CD14-positive monocyte (primary cell): ENCODE data around the gene PRODH2. TPM values are rescaled to one million over a fixed set of nuclear protein-coding genes. Genes with fewer than 3 reads are reported as not detected.

Experiments used
- DNase-seq, 3 donors: peaks; one replicate each; pipeline ENCODE4 v3.0.0-alpha.2; 2011 to 2022
- H2AFZ ChIP-seq: 2 replicates; pipeline ENCODE4 v1.6.0; 2012; ENCODE audit warnings: mild to moderate bottlenecking, low read depth, low read length, inconsistent platforms; ENCODE audit not compliant: insufficient read depth, poor library complexity, severe bottlenecking
- H3K27ac ChIP-seq, 2 donors: 1 replicate in 1 of 2; 2 replicates in 1 of 2; pipeline ENCODE4 v1.5.1; 2012 to 2013; ENCODE audit warnings: low read length in 2 of 2, control low read depth in 1 of 2, inconsistent platforms in 1 of 2, low read depth in 1 of 2, mild to moderate bottlenecking in 1 of 2
- H3K27me3 ChIP-seq, 2 donors: one replicate each; pipeline versions ENCODE4 v1.6.0 to v1.6.1; 2011 to 2013; ENCODE audit warnings: low read length in 2 of 2; ENCODE audit not compliant: control insufficient read depth in 2 of 2, insufficient read depth in 2 of 2
- H3K36me3 ChIP-seq, 2 donors: replicated peaks in 1 of 2; 1 replicate in 1 of 2; 2 replicates in 1 of 2; pipeline versions ENCODE4 v1.5.1 to v1.6.1; 2012 to 2013; ENCODE audit warnings: low read length in 2 of 2, control low read depth in 1 of 2, inconsistent platforms in 1 of 2, mild to moderate bottlenecking in 1 of 2; ENCODE audit not compliant: insufficient read depth in 2 of 2, control insufficient read depth in 1 of 2
- H3K4me1 ChIP-seq, 2 donors: 1 replicate in 1 of 2; 2 replicates in 1 of 2; pipeline versions ENCODE4 v1.5.1 to v1.6.1; 2012 to 2013; ENCODE audit warnings: low read length in 2 of 2, control low read depth in 1 of 2, inconsistent platforms in 1 of 2, mild to moderate bottlenecking in 1 of 2, moderate library complexity in 1 of 2; ENCODE audit not compliant: insufficient read depth in 2 of 2, control insufficient read depth in 1 of 2
- H3K4me2 ChIP-seq: replicated peaks from 2 replicates; pipeline ENCODE3; 2012; ENCODE audit warnings: low read length, moderate library complexity, mild to moderate bottlenecking; ENCODE audit not compliant: poor library complexity, severe bottlenecking; ENCODE audit errors: extremely low read depth
- H3K4me3 ChIP-seq, 3 experiments: fragments of 200-600 bp in 1 of 3; sonication (generic) in 1 of 3; replicated peaks in 1 of 3; 1 replicate in 2 of 3; 2 replicates in 1 of 3; pipeline ENCODE4 v1.5.1; 2011 to 2013; ENCODE audit warnings: low read length in 3 of 3, mild to moderate bottlenecking in 3 of 3, control low read depth in 2 of 3, low read depth in 2 of 3, inconsistent platforms in 1 of 3, moderate library complexity in 1 of 3
- H3K79me2 ChIP-seq: 2 replicates; pipeline ENCODE4 v1.6.0; 2012; ENCODE audit warnings: mild to moderate bottlenecking, control low read depth, inconsistent platforms, low read length, moderate library complexity; ENCODE audit not compliant: insufficient read depth
- H3K9ac ChIP-seq: 2 replicates; pipeline ENCODE4 v1.6.0; 2017; ENCODE audit warnings: low read length, mild to moderate bottlenecking; ENCODE audit not compliant: insufficient read depth, poor library complexity, severe bottlenecking
- H3K9me3 ChIP-seq, 2 donors: replicated peaks in 1 of 2; 1 replicate in 1 of 2; 2 replicates in 1 of 2; pipeline versions ENCODE4 v1.5.1 to v1.6.1; 2012 to 2013; ENCODE audit warnings: low read length in 2 of 2, control low read depth in 1 of 2; ENCODE audit not compliant: control insufficient read depth in 1 of 2, insufficient read depth in 1 of 2
- H4K20me1 ChIP-seq: 2 replicates; pipeline ENCODE4 v1.6.0; 2012; ENCODE audit warnings: mild to moderate bottlenecking, low read length, control low read depth, moderate library complexity; ENCODE audit not compliant: insufficient read depth
- H3K27ac Mint-ChIP-seq, 7 donors: one replicate each; pipeline ENCODE4 v1.8.0; 2020; ENCODE audit warnings: mild to moderate bottlenecking in 7 of 7, mixed read lengths in 7 of 7, moderate library complexity in 6 of 7, inconsistent platforms in 2 of 7
- H3K27me3 Mint-ChIP-seq, 3 donors: one replicate each; pipeline ENCODE4 v1.8.0; 2021 to 2022; ENCODE audit warnings: low read depth in 3 of 3, mild to moderate bottlenecking in 3 of 3, mixed read lengths in 3 of 3, moderate library complexity in 3 of 3, inconsistent platforms in 1 of 3
- H3K36me3 Mint-ChIP-seq, 2 donors: one replicate each; pipeline ENCODE4 v1.8.0; 2020; ENCODE audit warnings: mixed read lengths in 2 of 2, inconsistent platforms in 1 of 2, mild to moderate bottlenecking in 1 of 2
- H3K4me1 Mint-ChIP-seq: one replicate; pipeline ENCODE4 v1.8.0; 2020; ENCODE audit warnings: mild to moderate bottlenecking, mixed read lengths
- H3K4me3 Mint-ChIP-seq, 2 donors: one replicate each; pipeline ENCODE4 v1.8.0; 2020; ENCODE audit warnings: mild to moderate bottlenecking in 2 of 2, mixed read lengths in 2 of 2, moderate library complexity in 1 of 2
- H3K9me3 Mint-ChIP-seq, 7 donors: one replicate each; pipeline ENCODE4 v1.8.0; 2020 to 2022; ENCODE audit warnings: mixed read lengths in 7 of 7, mild to moderate bottlenecking in 6 of 7, moderate library complexity in 6 of 7, inconsistent platforms in 2 of 7
- WGBS: methylation state at CpG from one replicate; pipeline ENCODE4 v1.1.5; 2013; ENCODE audit warnings: missing lambda C conversion rate; ENCODE audit not compliant: insufficient coverage; 5-methylcytosine and 5-hydroxymethylcytosine counted together
- intact Hi-C, 2 donors: fragments of 100-400 bp; cut with micrococcal nuclease; formaldehyde crosslinking; loops; one replicate each; pipeline versions ENCODE4 v1.15.0 to v1.15.1; 2023
- polyA plus RNA-seq, 3 donors: library from polyadenylated mRNA; depleted of rRNA in 1 of 3; unstranded in 2 of 3; stranded (reverse) in 1 of 3; fragments of 300-500 nt in 2 of 3; fragments of >200 nt in 1 of 3; fragmentation: Illumina TruSeq in 2 of 3; gene quantifications; 1 replicate in 2 of 3; 2 replicates in 1 of 3; pipeline ENCODE4 v1.2.3, GENCODE V29; 2012 to 2021
- TF ChIP-seq, protein P1 (sequence below): fragments of 200-600 bp; IDR thresholded peaks from one replicate; pipeline ENCODE4 v1.8.0; 2022; ENCODE audit warnings: antibody characterized with exemption, mild to moderate bottlenecking

PRODH2 gene
- polyA plus RNA-seq, 3 donors, result not detected

GRCh38 chr19:35755550-35756376 is 56.9 kb downstream of the PRODH2 start:
- DNase-seq, result peak in 1 of 3 donors; percentile 13
- intact Hi-C loops, result loop anchor here in 1 of 2 donors (5.0 to 10.0 kb wide), 2 partner anchors 257 to 359 kb away; partner anchors contain the start of genes ALKBH6, OVOL3, POLR2I and TBCB
- peaks cover 0 to 8% (median 3%) of the 10 kb centered on the region in 7 donors for H3K9me3 Mint-ChIP-seq

DNA sequence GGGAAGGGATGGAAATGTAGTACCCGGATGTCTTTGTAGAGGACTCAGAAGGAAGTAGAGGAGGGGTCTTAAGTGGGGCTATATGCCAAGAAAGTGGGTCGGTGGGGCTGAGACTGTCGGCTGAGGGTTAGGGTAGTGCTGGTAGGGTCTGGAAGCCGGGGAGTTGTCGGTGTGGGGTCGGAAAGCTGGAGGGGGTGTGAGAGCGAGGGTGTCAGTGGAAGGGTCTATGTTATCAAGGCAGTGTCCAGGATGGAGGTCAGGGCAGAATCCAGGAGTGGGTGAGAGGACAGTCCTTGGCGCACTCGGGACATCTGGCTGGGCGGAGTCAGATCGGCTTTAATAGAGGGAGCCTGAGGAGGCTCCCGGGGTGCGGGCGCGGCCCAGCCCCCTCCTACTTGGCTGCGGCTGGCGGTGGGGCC is 57.5 kb downstream of the PRODH2 start:
- intact Hi-C loops, result loop anchor here in 1 of 2 donors (5.0 to 10.0 kb wide), 2 partner anchors 257 to 360 kb away; partner anchors contain the start of genes ALKBH6, OVOL3, POLR2I and TBCB
- Histone ChIP-seq H3K9me3 (no peaks in the 10 kb centered on the region), H3K36me3 (peaks cover 26 to 30% of the 10 kb centered on the region in 2 donors), H3K9ac (no peak overlapping the region), H3K27me3 (peaks cover 9 to 21% of the 10 kb centered on the region in 2 donors), H3K79me2 (peaks cover 12% of the 10 kb centered on the region), H3K27ac (no peak overlapping the region), H3K4me1 (peaks cover 29 to 41% of the 10 kb centered on the region in 2 donors), H3K4me3 (peak overlapping the region in 1 of 3 experiments; percentile 100), H3K4me2 (peak overlapping the region; percentile 93), H2AFZ (no peak overlapping the region), H4K20me1 (peaks cover 12% of the 10 kb centered on the region)
- DNase-seq, result no peak
- Mint-ChIP-seq H3K4me3 (peak overlapping the region; percentile 47 to 85), H3K36me3 (peaks cover 34 to 42% of the 10 kb centered on the region in 2 donors), H3K27ac (peak overlapping the region in 1 of 7 donors; percentile 2), H3K4me1 (peaks cover 34% of the 10 kb centered on the region), H3K9me3 (peaks cover 0 to 8% (median 3%) of the 10 kb centered on the region in 7 donors), H3K27me3 (peaks cover 18 to 33% (median 25%) of the 10 kb centered on the region in 3 donors)
- TF ChIP-seq, protein P1, sequence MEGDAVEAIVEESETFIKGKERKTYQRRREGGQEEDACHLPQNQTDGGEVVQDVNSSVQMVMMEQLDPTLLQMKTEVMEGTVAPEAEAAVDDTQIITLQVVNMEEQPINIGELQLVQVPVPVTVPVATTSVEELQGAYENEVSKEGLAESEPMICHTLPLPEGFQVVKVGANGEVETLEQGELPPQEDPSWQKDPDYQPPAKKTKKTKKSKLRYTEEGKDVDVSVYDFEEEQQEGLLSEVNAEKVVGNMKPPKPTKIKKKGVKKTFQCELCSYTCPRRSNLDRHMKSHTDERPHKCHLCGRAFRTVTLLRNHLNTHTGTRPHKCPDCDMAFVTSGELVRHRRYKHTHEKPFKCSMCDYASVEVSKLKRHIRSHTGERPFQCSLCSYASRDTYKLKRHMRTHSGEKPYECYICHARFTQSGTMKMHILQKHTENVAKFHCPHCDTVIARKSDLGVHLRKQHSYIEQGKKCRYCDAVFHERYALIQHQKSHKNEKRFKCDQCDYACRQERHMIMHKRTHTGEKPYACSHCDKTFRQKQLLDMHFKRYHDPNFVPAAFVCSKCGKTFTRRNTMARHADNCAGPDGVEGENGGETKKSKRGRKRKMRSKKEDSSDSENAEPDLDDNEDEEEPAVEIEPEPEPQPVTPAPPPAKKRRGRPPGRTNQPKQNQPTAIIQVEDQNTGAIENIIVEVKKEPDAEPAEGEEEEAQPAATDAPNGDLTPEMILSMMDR, result no peak
- WGBS, result 77% methylated on average over 16 of the region's 17 CpGs

More at GRCh38 chr19:35755550-35756376, 56.9 kb downstream of the PRODH2 start:
- Histone ChIP-seq H3K27me3 (peaks cover 9 to 21% of the 10 kb centered on the region in 2 donors), H3K9ac (no peak overlapping the region), H3K36me3 (peaks cover 26 to 36% of the 10 kb centered on the region in 2 donors), H2AFZ (no peak overlapping the region), H3K27ac (no peak overlapping the region), H3K9me3 (no peaks in the 10 kb centered on the region), H3K4me3 (peak overlapping the region in 1 of 3 experiments; percentile 100), H3K4me1 (peaks cover 29 to 41% of the 10 kb centered on the region in 2 donors), H3K4me2 (peak overlapping the region; percentile 93), H4K20me1 (peaks cover 12% of the 10 kb centered on the region), H3K79me2 (peaks cover 12% of the 10 kb centered on the region)
- peaks cover 35 to 46% of the 10 kb centered on the region in 2 donors for H3K36me3 Mint-ChIP-seq
- H3K27ac Mint-ChIP-seq, result no peak overlapping the region
- H3K4me1 Mint-ChIP-seq, result peaks cover 32% of the 10 kb centered on the region
- TF ChIP-seq, protein P1, result no peak
- peak overlapping the region; percentile 56 to 88 for H3K4me3 Mint-ChIP-seq
- H3K27me3 Mint-ChIP-seq, result peaks cover 18 to 30% (median 25%) of the 10 kb centered on the region in 3 donors
- WGBS, result 24% methylated on average over 67 of the region's 74 CpGs
